Islet of Langerhans (tissue), 1 donor: ENCODE data around the gene SHANK2.

Experiments used
- FAIRE-seq: peaks from one replicate; lab custom pipeline; 2011; peaks lifted over from hg19 to GRCh38; lab: Jason Lieb, UNC

Gene SHANK2

DNA sequence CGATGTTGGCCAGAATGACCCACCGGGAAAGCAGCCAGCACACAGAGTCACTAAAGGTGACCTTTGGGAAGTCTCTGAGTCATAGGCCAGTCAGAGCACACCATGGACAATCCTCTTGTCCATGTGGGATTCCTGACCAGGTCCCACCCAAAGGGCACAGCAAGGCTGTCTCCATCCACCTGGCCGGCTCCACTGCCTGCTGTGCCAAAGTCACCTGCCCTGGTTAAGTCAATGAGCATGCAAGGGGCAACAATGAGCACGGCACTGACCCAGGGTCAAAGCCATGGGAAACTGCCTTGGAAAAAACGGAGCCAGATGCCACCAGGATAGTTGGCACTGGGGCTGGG lies 49.8 kb downstream of the SHANK2 start:
- no peak for FAIRE-seq
